ENCODE data around the gene SLC4A7. TPM values are rescaled to one million over a fixed set of nuclear protein-coding genes. Genes with fewer than 3 reads are reported as not detected.
"Not testable (repeated sequence)": the region's sequence is repeated elsewhere in the genome, so short reads cannot be mapped to it uniquely, and the experiment has no call there.

SLC4A7 gene
- polyA plus RNA-seq, 4 donors: 20.2 to 24.2 (median 22.2) TPM

DNA sequence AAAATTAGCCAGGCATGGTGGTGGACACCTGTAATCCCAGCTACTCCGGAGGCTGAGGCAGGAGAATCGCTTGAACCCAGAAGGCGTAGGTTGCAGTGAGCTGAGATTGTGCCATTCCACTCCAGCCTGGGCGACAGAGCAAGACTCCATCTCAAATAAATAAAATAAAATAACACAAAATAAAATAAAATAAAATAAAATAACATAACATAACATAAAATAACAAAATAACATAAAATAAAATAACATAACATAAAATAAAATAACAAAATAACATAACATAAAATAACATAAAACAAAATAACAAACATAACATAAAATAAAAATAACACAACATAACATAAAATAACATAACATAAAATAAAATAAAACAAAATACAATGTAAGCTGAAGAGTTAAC lies 45.8 kb downstream of the SLC4A7 start:
- DNase-seq (ENCODE audit: low read depth in 4 of 4, low spot score in 3 of 4): not testable (repeated sequence)

DNA sequence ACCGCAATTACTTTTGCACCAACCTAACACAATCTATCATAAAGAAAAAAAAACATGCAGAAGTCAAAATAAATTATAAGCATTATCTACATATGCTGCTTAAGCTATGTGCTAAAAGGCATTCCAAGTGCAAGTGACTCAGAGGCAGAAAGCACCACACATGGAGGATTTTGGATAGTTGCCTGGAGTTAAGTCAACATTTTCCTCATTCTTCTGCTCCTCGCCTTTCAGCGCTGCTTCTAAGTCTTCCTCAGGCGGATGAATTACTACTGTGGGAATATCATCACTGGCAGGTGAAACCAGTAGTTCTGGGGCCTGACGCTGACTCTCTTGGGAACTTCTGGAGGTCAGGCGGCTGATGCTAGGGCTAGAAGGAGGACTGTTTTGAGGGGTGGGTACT lies 53.1 kb downstream of the SLC4A7 start:
- peak; percentile 18 to 33 (median 26) for DNase-seq (ENCODE audit: low read depth in 4 of 4, low spot score in 3 of 4)

DNA sequence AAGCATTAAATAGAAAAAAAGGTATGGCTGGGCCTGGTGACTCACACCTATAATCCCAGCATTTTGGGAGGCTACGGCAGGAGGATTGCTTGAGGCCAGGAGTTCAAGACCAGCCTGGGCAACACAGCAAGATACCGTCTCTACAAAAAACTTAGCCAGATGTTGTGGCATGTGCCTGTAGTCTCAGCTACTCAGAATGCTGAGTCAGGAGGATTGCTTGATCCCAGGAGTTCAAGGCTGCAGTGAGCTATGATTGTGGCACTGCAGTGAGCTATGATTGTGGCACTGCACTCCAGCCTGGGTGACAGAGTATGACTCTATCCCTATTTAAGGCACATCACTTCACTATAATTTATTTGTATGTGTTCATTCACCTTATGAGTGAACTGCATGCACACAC lies 54.3 kb downstream of the SLC4A7 start:
- DNase-seq (ENCODE audit: low read depth in 4 of 4, low spot score in 3 of 4): no peak

- DNase-seq (ENCODE audit: low read depth in 4 of 4, low spot score in 3 of 4): no peak
Measured at GRCh38 chr3:27428446-27428845, 55.7 kb downstream of the SLC4A7 start.

DNA sequence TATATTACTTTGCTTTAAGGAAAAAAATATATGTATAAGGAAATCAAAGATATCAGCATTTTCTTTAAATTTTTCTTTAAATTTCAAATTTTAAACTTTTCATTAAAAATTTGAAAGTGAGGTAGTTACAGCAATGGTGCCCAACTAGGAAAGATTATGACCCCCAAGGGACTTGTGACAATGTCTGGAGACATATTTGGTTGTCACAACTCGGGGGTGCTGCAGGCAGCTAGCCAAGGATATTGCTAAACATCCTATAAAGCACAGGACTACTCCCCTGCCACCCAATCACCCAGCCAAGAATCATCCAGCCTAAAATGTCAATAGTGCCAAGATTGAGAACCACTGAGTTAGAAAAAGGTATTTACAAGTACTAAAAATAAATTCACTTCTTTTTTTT lies 57.3 kb downstream of the SLC4A7 start:
- no peak for DNase-seq (ENCODE audit: low read depth in 4 of 4, low spot score in 3 of 4)

DNA sequence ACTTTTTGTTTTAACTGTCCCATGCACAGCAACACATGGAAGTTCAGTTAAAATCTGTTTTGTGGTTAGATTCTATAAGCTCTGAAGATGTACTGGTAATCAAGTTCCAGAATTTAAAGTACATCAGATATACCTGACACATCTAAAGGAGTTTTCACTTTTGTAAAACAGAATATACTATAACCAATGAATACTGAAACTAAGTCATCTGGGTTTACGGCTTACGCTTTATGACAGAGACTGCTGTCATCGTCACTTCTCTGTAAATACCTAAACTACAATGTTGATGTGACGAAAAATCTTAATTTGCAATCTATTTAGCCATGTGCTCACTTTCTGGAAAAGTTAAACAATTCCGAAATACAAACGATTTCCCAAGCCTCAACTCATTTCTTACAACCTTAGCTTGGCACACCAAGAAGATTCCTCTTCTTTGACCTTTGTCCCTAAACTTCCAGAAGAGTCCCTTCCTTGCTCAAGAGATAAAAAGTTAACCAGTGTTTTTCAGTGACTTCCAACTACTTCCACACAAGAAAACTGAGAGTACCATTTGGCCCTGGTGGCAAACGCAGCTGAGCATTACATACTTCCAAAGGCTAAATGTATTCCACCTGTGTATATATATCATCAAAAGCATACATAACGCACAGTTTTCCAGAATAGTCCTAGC lies 58.2 kb downstream of the SLC4A7 start:
- no peak for DNase-seq (ENCODE audit: low read depth in 4 of 4, low spot score in 3 of 4)

DNA sequence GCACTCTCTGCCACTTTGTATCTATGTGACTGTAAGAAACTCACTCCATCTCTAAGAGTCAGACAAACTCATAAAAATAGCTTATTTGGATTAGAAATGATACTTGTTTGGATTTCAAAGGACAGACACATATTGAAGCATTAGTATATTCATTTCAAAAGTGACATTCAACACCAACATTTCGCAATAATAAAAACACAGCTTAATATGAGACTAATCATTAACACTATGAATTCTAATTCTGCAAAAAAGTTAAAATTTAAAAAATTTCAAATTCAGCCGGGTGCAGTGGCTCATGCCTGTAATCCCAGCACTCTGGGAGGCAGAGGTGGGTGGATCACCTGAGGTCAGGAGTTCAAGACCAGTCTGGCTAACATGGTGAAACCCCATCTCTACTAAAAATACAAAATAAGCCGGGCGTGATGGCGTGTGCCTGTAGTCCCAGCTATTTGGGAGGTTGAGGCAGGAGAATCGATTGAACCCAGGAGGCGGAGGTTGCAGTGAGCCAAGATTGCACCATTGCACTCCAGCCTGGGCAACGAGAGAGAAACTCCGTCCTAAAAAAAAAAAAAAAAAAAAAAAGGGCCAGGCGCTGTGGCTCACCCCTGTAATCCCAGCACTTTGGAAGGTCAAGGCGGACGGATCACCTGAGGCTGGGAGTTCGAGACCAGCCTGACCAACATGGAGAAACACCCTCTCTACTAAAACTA lies 59.2 kb downstream of the SLC4A7 start:
- DNase-seq (ENCODE audit: low read depth in 4 of 4, low spot score in 3 of 4): not testable (repeated sequence)

DNA sequence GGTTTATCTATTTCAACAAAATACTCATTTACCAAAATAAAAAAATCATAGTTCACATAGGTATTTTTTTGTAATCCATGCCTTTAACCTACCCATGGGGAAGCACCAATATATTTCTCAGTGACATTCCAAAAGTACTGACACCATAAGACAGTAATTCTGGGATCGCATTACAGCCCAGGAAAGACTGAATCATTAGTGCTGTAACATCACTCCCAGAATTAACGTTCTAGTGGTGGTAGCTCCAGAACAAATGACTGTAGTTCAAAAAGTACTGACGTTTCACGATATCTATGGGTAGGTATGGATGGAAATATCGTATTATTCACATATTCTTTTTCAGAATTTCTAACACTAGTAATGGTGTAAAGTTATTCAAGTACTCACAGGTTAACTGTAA lies 60.7 kb downstream of the SLC4A7 start:
- DNase-seq (ENCODE audit: low read depth in 4 of 4, low spot score in 3 of 4): no peak

DNA sequence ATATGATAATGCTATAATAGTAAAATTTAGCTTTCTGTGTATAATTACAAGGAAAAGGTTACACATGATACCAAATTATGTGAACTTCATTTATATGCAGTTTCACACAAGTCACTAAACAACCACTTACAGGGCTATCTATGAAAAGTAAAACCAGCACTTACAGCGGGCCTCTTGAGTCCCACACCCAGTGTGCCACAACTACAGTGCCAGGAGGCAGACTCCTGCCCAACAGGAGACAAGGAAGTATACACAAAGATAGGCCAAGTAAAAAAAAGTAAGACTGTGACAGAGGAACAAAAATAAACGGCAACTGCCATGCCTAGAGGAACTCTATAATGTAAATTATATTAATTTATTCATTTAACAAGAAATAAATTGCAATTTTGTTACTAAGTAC lies 61.6 kb downstream of the SLC4A7 start:
- DNase-seq (ENCODE audit: low read depth in 4 of 4, low spot score in 3 of 4): no peak

- DNase-seq (ENCODE audit: low read depth in 4 of 4, low spot score in 3 of 4): no peak
Measured at GRCh38 chr3:27415202-27415601, 69.0 kb downstream of the SLC4A7 start.

DNA sequence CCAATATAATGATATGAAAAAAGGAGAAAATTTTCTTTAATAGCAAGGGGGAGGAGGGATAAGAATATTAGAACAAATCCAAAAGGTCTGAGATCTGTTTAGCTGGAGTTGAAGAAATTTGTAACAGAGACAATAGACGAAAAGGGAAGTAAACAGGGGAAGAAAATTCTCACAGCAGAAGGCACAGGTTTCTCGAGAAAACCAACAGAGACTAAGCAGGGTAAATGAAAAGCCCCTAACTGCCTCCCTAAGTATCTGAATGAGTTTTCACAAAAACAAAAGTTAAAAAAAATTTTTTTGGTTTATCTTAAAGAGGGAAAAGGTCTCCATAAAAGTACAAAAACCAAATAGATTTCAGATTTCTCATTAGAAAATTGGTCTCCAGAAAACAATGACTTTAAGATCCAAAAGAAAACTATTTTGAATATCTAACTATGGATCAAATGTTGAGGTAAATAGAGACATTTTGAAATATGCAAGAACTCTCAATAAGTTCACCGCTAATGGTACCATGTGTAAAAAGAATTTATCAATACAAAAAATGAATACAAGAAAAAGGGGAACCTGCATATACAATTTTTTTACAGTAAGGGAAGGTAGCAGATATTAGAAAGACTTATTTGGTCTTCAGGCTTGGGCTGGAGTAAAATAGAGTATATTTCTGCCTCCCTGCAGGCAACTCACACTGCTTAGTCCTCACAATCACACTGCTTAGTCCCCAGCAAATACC lies 91.1 kb downstream of the SLC4A7 start:
- no peak for DNase-seq (ENCODE audit: low read depth in 4 of 4, low spot score in 3 of 4)

DNA sequence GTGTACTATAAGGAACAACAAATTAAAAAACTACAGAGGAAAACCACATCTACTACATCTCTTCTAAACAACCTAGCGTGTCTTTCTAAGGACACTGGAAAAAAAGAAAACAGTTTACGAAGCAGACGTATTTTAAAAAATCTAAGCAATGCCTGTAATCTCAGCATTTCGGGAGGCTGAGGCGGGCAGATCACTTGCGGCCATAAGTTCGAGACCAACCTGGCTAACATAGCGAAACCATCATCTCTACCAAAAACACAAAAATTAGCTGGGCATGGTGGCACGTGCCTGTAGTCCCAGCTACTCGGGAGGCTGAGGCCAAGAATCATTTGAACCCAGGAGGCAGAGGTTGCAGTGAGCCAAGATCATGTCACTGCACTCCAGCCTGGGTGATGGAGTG lies 91.8 kb downstream of the SLC4A7 start:
- not testable (repeated sequence) for DNase-seq (ENCODE audit: low read depth in 4 of 4, low spot score in 3 of 4)

DNA sequence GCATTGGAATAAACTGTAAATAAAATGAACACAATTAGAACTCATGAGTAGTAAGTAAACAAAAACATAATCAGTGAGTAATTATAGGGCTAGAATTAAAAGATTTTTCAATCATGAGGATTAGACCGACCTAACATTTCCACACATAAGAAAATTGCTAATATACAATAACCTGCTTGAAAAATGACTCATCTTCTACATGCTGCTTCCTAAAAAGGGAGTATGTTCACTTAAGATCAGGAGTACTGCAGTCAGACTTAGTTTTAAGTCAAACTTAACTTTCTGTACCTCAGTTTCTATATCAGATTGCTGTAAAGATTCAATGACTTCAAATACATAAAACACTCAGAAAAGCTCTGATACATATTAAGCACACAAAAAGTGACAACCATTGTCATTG lies 92.4 kb downstream of the SLC4A7 start:
- DNase-seq (ENCODE audit: low read depth in 4 of 4, low spot score in 3 of 4): no peak

GRCh38 chr3:27387625-27388024 lies 96.6 kb downstream of the SLC4A7 start:
- DNase-seq (ENCODE audit: low read depth in 4 of 4, low spot score in 3 of 4): no peak

GRCh38 chr3:27385504-27385903 lies 98.7 kb downstream of the SLC4A7 start:
- DNase-seq (ENCODE audit: low read depth in 4 of 4, low spot score in 3 of 4): no peak

DNA sequence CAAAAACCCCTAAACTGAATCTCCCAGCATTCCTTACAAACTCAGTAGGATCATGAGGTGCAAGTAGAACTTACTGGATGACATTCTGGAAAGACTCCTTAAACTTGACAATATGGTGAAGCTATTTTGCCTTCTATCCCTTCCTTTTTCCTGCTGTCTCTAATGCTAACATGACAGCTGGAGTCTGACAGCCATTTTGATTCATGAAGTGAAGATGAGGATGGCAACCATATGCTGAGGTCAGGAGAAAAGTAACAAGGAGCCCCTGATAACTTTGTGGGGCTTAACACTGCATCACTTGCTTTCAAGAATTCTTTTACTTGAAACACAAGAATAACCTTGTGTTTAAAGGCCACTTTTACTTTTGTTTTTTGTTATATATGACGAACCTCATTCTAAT lies 100.0 kb downstream of the SLC4A7 start:
- DNase-seq (ENCODE audit: low read depth in 4 of 4, low spot score in 3 of 4): no peak

DNA sequence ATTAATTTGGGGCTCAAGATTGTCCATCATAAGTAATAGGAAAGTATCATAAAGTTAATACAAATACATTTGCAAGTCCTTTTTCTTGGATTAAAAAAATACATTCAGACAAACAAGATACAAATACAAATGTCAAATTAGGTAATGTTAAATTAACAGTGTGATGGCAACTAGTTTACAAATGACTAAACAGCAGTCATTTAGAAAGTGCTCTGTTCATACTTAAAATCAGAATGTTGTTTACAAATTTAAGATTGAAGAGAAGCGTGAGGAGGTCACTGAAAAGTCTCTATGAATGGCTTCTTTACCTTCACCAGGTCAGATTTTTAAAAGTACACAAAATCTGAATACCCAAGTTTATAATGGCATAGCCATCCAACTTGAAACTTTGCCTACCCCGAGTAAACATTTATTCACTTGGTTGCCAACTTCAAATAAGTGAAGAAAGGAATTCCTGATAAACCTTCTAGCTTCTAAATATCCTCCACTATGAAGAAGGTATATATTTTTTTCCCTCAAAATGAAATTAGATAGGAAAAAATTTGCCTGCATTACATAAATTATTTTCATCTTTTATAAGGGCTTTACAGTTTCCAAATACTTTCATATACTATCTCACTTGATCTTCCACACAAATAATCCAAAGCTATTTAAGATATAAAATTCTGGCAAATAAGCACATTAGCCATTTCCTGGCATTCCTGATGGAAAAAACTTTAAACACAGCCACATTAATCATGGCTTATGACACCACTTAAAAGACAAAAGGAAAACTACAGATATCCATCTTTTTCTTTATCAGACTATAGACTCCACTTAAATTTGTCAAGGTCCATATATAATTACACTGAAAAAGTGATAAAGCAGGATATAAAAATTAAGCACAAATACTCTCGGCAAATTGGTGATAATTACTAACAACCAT lies 103.5 kb downstream of the SLC4A7 start:
- no peak for DNase-seq (ENCODE audit: low read depth in 4 of 4, low spot score in 3 of 4)

DNA sequence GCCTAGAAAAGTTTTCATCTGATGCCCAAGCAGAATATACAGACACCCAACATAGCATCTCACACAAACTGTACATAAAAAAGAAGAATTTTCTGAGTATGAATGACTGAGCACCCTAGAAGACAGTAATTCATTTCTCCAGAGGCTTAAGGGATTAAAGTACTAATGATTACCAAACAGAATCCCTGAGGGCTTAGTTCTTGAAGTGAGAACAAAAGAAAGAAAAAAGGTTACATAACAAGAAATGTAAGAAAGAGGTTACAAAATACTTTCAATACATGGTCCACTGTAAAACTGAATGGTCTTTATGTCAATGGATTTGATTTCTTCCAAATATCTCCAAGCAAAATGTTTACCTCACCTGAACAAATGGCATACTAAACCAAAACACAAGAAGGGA lies 105.9 kb downstream of the SLC4A7 start:
- DNase-seq (ENCODE audit: low read depth in 4 of 4, low spot score in 3 of 4): no peak

DNA sequence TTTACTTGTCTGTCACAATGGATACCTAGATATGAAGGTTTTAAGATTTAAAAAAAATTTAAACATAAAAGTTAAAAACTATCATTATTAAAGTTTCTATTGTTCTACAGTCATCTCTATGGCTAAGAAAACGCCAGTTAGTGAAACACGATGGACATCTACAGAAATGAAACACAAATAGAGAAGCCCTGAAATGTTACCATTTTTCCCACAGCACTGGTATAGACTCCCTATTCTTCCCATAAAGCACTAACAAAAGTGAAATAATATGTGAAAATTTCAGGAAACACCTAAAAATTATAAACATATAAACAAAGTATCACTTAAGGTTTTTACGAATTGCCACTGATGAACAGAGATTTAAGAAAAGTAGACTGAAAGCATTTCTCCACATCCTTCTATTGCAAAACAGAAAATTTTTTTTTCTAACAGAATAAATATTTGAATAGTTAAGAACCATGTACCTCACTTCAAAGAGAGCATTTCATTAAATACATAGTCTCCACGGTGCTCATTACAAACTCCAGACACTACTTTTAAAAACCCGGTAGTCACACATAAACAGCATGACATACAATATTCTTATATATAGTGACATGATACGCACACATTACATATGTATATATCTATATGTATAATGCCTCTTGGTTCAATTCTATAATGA lies 107.9 kb downstream of the SLC4A7 start:
- DNase-seq (ENCODE audit: low read depth in 4 of 4, low spot score in 3 of 4): no peak

Data from right renal pelvis (tissue), 4 donors.